ENCODE data around the gene CCDC194. TPM values are rescaled to one million over a fixed set of nuclear protein-coding genes. Genes with fewer than 3 reads are reported as not detected.

The CCDC194 gene
- total RNA-seq, 1 donor from 2014 or later: not detected

DNA sequence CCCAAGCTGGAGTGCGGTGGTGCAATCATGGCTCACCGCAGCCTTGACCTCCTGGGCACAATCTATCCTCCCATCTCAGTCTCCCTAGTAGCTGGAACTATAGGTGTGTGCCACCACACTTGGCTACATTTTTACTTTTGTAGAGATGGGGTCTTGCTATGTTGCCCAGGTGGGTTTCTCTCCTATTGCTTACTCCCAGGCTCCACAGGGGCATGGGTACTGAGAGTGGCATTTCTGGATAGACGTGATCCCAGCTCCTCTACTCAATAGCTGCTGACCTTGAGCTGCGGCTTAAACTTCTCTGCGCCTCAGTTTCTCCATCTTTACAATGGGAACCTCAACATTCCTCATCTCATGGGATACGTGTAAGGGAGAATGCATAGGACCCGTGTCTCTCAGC, 37.4 kb upstream of the CCDC194 start:
- no peaks in the 10 kb centered on the region for H3K36me3 ChIP-seq (ENCODE audit: control insufficient read depth, insufficient read depth, low read length)
- TF ChIP-seq, protein P1, sequence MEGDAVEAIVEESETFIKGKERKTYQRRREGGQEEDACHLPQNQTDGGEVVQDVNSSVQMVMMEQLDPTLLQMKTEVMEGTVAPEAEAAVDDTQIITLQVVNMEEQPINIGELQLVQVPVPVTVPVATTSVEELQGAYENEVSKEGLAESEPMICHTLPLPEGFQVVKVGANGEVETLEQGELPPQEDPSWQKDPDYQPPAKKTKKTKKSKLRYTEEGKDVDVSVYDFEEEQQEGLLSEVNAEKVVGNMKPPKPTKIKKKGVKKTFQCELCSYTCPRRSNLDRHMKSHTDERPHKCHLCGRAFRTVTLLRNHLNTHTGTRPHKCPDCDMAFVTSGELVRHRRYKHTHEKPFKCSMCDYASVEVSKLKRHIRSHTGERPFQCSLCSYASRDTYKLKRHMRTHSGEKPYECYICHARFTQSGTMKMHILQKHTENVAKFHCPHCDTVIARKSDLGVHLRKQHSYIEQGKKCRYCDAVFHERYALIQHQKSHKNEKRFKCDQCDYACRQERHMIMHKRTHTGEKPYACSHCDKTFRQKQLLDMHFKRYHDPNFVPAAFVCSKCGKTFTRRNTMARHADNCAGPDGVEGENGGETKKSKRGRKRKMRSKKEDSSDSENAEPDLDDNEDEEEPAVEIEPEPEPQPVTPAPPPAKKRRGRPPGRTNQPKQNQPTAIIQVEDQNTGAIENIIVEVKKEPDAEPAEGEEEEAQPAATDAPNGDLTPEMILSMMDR (IDR thresholded peaks at IDR 0.05; ENCODE audit: insufficient read depth, low read length, severe bottlenecking): no peak
- H3K27me3 ChIP-seq (ENCODE audit: control insufficient read depth, insufficient read depth, low read length): no peaks in the 10 kb centered on the region
- DNase-seq (ENCODE audit: low read depth) (no peak), FAIRE-seq (no peak)
- H3K4me3 ChIP-seq (ENCODE audit: low read depth, low read length): no peak overlapping the region

DNA sequence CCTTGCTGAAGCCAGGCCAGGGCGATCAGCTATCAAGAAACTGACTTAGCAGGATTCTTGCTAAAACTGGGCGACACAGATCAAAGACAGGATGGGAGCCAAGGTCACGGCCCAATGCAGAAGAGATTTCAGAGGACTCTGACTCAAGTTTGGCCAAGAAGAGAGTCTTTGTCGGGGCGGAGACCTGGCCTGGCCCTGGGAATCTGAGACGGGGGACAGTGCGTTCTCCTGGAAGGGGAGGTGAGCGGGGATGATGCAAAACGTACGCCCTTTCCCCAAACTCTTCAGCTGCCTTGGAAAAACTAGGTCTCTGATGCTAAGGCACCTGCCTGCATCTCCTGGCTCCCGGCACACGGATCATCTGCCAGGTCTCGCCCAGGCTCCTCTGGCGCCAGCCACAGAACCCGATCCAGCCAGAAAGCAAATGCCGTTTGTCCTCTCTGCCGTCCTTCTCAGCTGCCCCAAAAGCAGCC, 35.7 kb upstream of the CCDC194 start:
- FAIRE-seq: no peak
- H3K4me3 ChIP-seq (ENCODE audit: low read depth, low read length): no peak overlapping the region
- DNase-seq (ENCODE audit: low read depth): no peak
- H3K36me3 ChIP-seq (ENCODE audit: control insufficient read depth, insufficient read depth, low read length): no peaks in the 10 kb centered on the region
- TF ChIP-seq, protein P1 (IDR thresholded peaks at IDR 0.05; ENCODE audit: insufficient read depth, low read length, severe bottlenecking): no peak
- H3K27me3 ChIP-seq (ENCODE audit: control insufficient read depth, insufficient read depth, low read length): no peaks in the 10 kb centered on the region

DNA sequence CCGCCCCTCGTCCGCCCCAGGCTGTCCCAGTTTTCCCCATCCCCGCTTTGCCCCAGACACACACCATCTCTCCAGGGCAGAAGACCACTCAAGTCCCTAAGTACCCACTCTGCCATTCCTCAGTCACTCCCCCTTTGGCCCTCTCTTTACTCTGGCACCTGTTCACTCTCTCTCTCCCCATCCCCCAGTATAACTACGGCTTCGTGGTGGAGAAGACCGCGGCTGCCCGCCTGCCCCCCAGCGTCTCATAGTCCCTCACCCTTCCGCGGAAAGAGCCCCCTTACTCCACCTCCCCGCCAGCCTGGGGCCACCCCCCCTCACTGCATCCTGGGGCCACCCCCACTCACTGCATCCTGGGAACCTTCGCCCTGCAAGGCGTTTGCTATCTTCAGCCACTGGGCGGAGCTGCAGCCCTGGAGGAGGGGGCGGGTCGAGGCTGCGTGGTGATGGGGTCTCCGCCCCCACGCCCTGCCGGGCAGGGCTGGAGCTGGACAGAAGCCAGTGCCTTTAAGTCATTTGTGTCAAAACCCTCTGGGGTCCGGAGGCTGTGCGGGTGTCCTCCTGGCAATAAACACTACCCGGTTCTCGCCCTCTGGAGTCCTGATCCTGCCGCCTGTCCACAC, 30.9 kb upstream of the CCDC194 start:
- no peak for FAIRE-seq
- no peaks in the 10 kb centered on the region for H3K27me3 ChIP-seq (ENCODE audit: control insufficient read depth, insufficient read depth, low read length)
- TF ChIP-seq, protein P1 (IDR thresholded peaks at IDR 0.05; ENCODE audit: insufficient read depth, low read length, severe bottlenecking): peak; percentile 63

DNA sequence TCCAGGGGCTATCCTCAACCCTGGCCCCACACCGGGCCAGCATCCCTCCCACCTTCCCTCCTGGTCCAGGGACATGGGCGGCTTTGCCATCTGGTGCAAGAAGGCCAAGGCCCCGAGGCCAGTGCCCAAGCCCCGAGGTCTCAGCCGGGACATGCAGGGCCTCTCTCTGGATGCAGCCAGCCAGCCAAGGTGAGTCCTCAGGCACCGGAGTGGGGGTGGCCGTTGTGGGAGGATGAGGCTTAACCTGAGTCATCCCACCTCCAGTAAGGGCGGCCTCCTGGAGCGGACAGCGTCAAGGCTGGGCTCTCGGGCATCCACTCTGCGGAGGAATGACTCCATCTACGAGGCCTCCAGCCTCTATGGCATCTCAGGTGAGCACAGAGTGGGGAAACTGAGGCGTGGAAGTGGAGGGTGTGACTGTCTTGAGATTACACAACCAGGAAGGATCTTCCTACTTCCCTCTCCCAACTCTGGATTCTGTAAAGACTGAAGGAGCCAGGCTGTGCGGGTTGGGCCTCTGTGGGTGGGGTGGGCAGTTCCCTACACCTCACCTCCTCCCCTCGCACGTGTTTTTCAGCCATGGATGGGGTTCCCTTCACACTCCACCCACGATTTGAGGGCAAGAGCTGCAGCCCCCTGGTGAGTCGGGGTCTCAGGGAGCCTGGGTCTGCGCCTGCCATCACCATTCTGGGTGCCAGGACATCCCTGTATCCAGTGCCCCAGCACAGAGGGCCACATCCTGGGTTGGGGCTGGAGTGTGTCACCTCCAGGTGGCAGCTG, 29.6 kb upstream of the CCDC194 start:
- Histone ChIP-seq H3K4me3 (ENCODE audit: low read depth, low read length) (no peak overlapping the region), H3K27me3 (ENCODE audit: control insufficient read depth, insufficient read depth, low read length) (no peaks in the 10 kb centered on the region), H3K36me3 (ENCODE audit: control insufficient read depth, insufficient read depth, low read length) (peaks cover 3% of the 10 kb centered on the region)
- DNase-seq (ENCODE audit: low read depth): no peak
- TF ChIP-seq, protein P1 (IDR thresholded peaks at IDR 0.05; ENCODE audit: insufficient read depth, low read length, severe bottlenecking): no peak
- no peak for FAIRE-seq

More for the DNA sequence above, 30.9 kb upstream of the CCDC194 start:
- Histone ChIP-seq H3K4me3 (ENCODE audit: low read depth, low read length) (no peak overlapping the region), H3K36me3 (ENCODE audit: control insufficient read depth, insufficient read depth, low read length) (peaks cover 3% of the 10 kb centered on the region)
- no peak for DNase-seq (ENCODE audit: low read depth)

DNA sequence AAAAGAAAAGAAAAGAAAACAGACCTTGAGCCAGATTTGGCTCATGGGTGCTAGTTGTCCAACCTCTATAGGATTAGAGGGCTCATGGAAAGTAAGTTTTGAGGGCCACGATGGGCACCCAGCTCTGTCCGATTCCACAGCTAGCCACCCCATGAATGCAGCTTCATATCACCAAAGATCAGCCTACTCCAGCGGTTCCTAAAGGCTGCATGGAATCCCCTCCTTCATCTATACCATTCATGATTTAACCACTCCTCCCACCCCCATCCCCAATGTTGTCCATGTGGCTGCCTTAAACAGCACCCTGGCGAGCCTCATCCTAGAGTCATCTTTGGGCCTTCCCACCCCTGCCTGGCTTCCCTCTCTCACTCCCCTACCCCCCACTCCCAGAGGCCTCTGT, 27.9 kb upstream of the CCDC194 start:
- TF ChIP-seq, protein P1 (IDR thresholded peaks at IDR 0.05; ENCODE audit: insufficient read depth, low read length, severe bottlenecking): no peak
- no peak overlapping the region for H3K4me3 ChIP-seq (ENCODE audit: low read depth, low read length)
- no peak for FAIRE-seq
- no peaks in the 10 kb centered on the region for H3K27me3 ChIP-seq (ENCODE audit: control insufficient read depth, insufficient read depth, low read length)
- no peak for DNase-seq (ENCODE audit: low read depth)
- peaks cover 3% of the 10 kb centered on the region for H3K36me3 ChIP-seq (ENCODE audit: control insufficient read depth, insufficient read depth, low read length)
